ENCODE results near the gene SLC25A18. TPM values are rescaled to one million over a fixed set of nuclear protein-coding genes. Genes with fewer than 3 reads are reported as not detected.

Gene SLC25A18
- total RNA-seq, 6 experiments from 2014 or later: 35.1 to 105 (median 45.6) TPM

- H3K4me1 ChIP-seq: peaks cover 0 to 21% (median 2%) of the 10 kb centered on the region in 4 donors
- peak; percentile 63 to 89 (median 70) for DNase-seq
- intact Hi-C loops (cut with DNase I): no loop called here
These were observed 7.7 kb downstream of the SLC25A18 start for GRCh38 chr22:17570851-17571631.

DNA sequence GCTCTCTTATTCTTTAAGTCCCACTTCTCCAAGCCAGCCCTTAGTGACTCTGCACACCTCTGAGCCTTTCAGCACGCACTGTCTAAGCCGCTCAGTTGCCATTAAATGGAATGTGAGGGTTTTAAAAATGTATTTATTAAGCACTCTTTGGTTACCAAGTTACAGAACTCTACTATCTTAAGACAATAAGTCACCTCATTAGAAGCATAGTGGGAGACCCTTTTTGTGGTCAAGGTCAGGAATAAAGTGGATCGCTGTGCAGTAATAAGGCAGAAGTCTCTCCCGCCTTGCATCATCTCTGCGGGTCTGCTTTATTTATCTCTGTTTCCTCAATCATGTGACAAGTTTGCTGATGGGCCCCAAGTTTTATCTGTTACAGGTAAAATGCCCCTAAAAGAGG, 11.9 kb downstream of the SLC25A18 start:
- H3K4me1 ChIP-seq: peaks cover 0 to 44% (median 11%) of the 10 kb centered on the region in 4 donors
- no peak overlapping the region for H3K4me3 ChIP-seq
- WGBS (ENCODE audit: insufficient coverage, low coverage, low lambda C conversion rate, missing lambda C conversion rate): 92% methylated on average over 5 of the region's 5 CpGs
- intact Hi-C loops (cut with DNase I): no loop called here
- no peak for TF ChIP-seq POLR2A (IDR thresholded peaks at IDR 0.05)
- TF ChIP-seq, protein P1, sequence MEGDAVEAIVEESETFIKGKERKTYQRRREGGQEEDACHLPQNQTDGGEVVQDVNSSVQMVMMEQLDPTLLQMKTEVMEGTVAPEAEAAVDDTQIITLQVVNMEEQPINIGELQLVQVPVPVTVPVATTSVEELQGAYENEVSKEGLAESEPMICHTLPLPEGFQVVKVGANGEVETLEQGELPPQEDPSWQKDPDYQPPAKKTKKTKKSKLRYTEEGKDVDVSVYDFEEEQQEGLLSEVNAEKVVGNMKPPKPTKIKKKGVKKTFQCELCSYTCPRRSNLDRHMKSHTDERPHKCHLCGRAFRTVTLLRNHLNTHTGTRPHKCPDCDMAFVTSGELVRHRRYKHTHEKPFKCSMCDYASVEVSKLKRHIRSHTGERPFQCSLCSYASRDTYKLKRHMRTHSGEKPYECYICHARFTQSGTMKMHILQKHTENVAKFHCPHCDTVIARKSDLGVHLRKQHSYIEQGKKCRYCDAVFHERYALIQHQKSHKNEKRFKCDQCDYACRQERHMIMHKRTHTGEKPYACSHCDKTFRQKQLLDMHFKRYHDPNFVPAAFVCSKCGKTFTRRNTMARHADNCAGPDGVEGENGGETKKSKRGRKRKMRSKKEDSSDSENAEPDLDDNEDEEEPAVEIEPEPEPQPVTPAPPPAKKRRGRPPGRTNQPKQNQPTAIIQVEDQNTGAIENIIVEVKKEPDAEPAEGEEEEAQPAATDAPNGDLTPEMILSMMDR (IDR thresholded peaks at IDR 0.05): no peak
- no peak for ATAC-seq
- H3K36me3 ChIP-seq: peaks cover 0 to 7% (median 0%) of the 10 kb centered on the region in 4 donors
- H3K9me3 ChIP-seq: no peaks in the 10 kb centered on the region
- no peaks in the 10 kb centered on the region for H3K27me3 ChIP-seq
- no peak for DNase-seq
- H3K27ac ChIP-seq: no peak overlapping the region

More at GRCh38 chr22:17570851-17571631, 7.7 kb downstream of the SLC25A18 start:
- Histone ChIP-seq H3K27ac (peak overlapping the region; percentile 86 to 96 (median 91)), H3K4me3 (peak overlapping the region; percentile 46 to 62 (median 60)), H3K9me3 (no peaks in the 10 kb centered on the region), H3K27me3 (no peaks in the 10 kb centered on the region), H3K36me3 (no peaks in the 10 kb centered on the region)
- TF ChIP-seq, protein P1 (IDR thresholded peaks at IDR 0.05): no peak
- peak; percentile 73 for TF ChIP-seq POLR2A (IDR thresholded peaks at IDR 0.05)
- 6% methylated on average over 19 of the region's 21 CpGs for WGBS (ENCODE audit: insufficient coverage, low coverage, low lambda C conversion rate, missing lambda C conversion rate)
- peak; percentile 67 to 75 (median 71) for ATAC-seq

GRCh38 chr22:17575681-17576080, 12.4 kb downstream of the SLC25A18 start:
- no peak for DNase-seq
- no peaks in the 10 kb centered on the region for H3K9me3 ChIP-seq
- H3K4me1 ChIP-seq: peaks cover 0 to 49% (median 11%) of the 10 kb centered on the region in 4 donors
- no peaks in the 10 kb centered on the region for H3K27me3 ChIP-seq
- H3K4me3 ChIP-seq: no peak overlapping the region
- TF ChIP-seq, protein P1 (IDR thresholded peaks at IDR 0.05): no peak
- no peak for TF ChIP-seq POLR2A (IDR thresholded peaks at IDR 0.05)
- ATAC-seq: no peak
- no peak overlapping the region for H3K27ac ChIP-seq
- intact Hi-C loops (cut with DNase I): no loop called here
- WGBS (ENCODE audit: insufficient coverage, low coverage, low lambda C conversion rate, missing lambda C conversion rate): 85% methylated on average over 4 of the region's 4 CpGs
- peaks cover 0 to 13% (median 0%) of the 10 kb centered on the region in 4 donors for H3K36me3 ChIP-seq

DNA sequence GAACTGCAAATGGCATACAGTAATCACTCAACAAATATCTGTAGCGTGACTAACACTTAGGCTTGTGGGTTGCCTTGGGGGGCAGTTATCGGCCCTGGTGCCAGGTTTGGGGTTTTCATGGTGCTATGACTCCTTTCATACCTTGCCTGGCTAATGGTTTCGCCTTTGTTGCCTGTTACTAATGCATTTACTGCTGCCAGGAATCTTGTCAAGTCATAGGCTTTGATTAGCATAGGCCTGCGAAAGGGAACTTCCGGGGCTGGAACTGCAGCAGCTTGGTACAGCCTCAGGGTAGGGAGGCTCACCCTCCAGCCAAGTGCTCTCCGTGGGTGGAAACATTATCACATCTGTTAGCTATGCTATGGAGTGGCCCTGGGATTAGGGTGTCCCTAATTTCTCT, 13.2 kb downstream of the SLC25A18 start:
- ATAC-seq (peak in 1 of 4 donors; percentile 34), DNase-seq (no peak)
- intact Hi-C loops (cut with DNase I): no loop called here
- peaks cover 0 to 50% (median 11%) of the 10 kb centered on the region in 4 donors for H3K4me1 ChIP-seq
- peaks cover 0 to 21% (median 3%) of the 10 kb centered on the region in 4 donors for H3K36me3 ChIP-seq
- no peaks in the 10 kb centered on the region for H3K9me3 ChIP-seq
- H3K27me3 ChIP-seq: no peaks in the 10 kb centered on the region
- no peak overlapping the region for H3K27ac ChIP-seq
- H3K4me3 ChIP-seq: no peak overlapping the region
- WGBS (ENCODE audit: insufficient coverage, low coverage, low lambda C conversion rate, missing lambda C conversion rate): 71% methylated on average over 3 of the region's 6 CpGs
- TF ChIP-seq POLR2A (IDR thresholded peaks at IDR 0.05): no peak
- TF ChIP-seq, protein P1 (IDR thresholded peaks at IDR 0.05): no peak

Data from right lobe of liver (tissue), 6 donors.